H4 (cell line): ENCODE measurements around the gene FAM83C. TPM values are rescaled to one million over a fixed set of nuclear protein-coding genes. Genes with fewer than 3 reads are reported as not detected.

ENCODE experiments used
- DNase-seq: peaks from one replicate; pipeline ENCODE4 v3.0.0-alpha.2; 2015; ENCODE audit warnings: low spot score
- total RNA-seq: library from RNA; depleted of rRNA; stranded (reverse); fragments of >200 nt; shearing (Covaris generic); gene quantifications from 2 replicates; pipeline ENCODE4 v1.2.3, GENCODE V29; 2014; rRNA removed

Gene FAM83C
- total RNA-seq, result not detected in 2 replicates

GRCh38 chr20:35291654-35292503 lies at the start of gene FAM83C:
Gene FAM83C, minus strand, starts transcription at chr20:35292425. Its CDS starts 121 bp downstream, at chr20:35292304.
- no peak for DNase-seq

- DNase-seq, result no peak
These were observed 49.3 kb upstream of the FAM83C start for GRCh38 chr20:35341366-35342028.

GRCh38 chr20:35340436-35340835 lies 48.2 kb upstream of the FAM83C start:
- DNase-seq, result no peak

- DNase-seq, result no peak
These were observed 47.4 kb upstream of the FAM83C start for GRCh38 chr20:35339636-35340035.

- DNase-seq, result peak; percentile 84
These were observed 46.8 kb upstream of the FAM83C start for GRCh38 chr20:35339007-35339406.

- DNase-seq, result no peak
These were observed 42.3 kb upstream of the FAM83C start for GRCh38 chr20:35334311-35335101.

- no peak for DNase-seq
These were observed 41.4 kb upstream of the FAM83C start for GRCh38 chr20:35333606-35334005.

GRCh38 chr20:35332540-35333200 lies 40.4 kb upstream of the FAM83C start:
- no peak for DNase-seq

- peak; percentile 44 for DNase-seq
These were observed 37.4 kb upstream of the FAM83C start for GRCh38 chr20:35329435-35330139.

- DNase-seq, result no peak
These were observed 36.5 kb upstream of the FAM83C start for GRCh38 chr20:35328689-35329088.

- no peak for DNase-seq
These were observed 36.0 kb upstream of the FAM83C start for GRCh38 chr20:35328095-35328685.

GRCh38 chr20:35327074-35327976 lies 35.1 kb upstream of the FAM83C start:
- no peak for DNase-seq

GRCh38 chr20:35326740-35327073 lies 34.5 kb upstream of the FAM83C start:
- DNase-seq, result no peak

GRCh38 chr20:35326021-35326739 lies 34.0 kb upstream of the FAM83C start:
- no peak for DNase-seq

- no peak for DNase-seq
These were observed 33.2 kb upstream of the FAM83C start for GRCh38 chr20:35325401-35325800.

GRCh38 chr20:35320396-35321126 lies 28.3 kb upstream of the FAM83C start:
- peak; percentile 64 for DNase-seq

GRCh38 chr20:35319871-35320197 lies 27.6 kb upstream of the FAM83C start:
- DNase-seq, result no peak

- DNase-seq, result peak; percentile 66
These were observed 27.1 kb upstream of the FAM83C start for GRCh38 chr20:35319192-35319870.
